GM21737 (cell line): ENCODE data around the gene WDTC1.

ENCODE experiments used
- ATAC-seq: cut with Tn5 transposase; IDR thresholded peaks from one replicate; pipeline ENCODE4 v1.9.1; 2021; ENCODE audit warnings: mild to moderate bottlenecking, moderate library complexity; ENCODE audit not compliant: unreplicated experiment

WDTC1 gene

GRCh38 chr1:27300341-27301051 lies 66.1 kb downstream of the WDTC1 start:
- no peak for ATAC-seq

DNA sequence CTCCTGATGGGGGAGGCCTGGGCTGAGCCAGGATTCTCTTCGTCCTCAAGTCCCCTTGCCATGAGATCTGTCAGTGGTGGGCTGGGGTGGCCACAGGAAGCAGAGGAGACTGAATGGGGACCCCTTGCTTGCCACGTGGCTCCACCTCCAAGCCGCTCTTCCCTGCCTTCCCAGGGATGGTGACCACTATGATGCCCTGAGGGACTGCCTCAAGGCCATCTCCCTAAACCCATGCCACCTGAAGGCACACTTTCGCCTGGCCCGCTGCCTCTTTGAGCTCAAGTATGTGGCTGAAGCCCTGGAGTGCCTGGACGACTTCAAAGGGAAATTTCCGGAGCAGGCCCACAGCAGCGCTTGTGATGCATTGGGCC lies 66.6 kb downstream of the WDTC1 start:
- ATAC-seq, result no peak

DNA sequence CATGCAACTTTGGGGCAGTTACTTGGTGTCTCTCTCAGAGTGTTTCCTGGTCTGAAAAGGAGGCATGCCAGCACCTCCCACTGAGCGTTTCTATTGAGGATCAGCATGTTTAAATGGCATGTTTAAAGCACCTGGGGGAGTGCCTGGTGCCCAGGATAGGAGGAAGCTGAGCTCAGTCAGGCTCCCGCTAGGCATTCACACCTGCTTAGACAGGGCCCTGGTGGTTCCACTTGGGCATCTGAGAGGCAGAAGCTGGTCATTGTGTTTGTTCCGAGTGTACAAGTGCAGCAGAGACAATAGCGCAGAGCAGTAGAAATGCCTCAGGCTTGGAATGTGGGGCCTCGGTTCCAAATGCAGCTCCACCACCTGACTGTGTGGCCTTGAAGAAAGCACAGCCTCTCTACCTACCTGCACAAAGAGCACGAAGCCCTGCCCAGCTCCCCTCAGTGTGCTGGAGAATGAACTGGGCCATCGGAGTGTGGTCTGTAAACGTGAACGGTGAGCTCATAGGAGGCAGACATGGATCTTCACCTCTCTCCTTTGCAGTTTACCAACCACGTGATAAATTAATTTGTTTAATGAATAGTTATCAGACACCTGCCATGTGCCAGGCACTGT lies 67.3 kb downstream of the WDTC1 start:
- ATAC-seq, result no peak

GRCh38 chr1:27302612-27303011 lies 68.2 kb downstream of the WDTC1 start:
- ATAC-seq, result no peak

DNA sequence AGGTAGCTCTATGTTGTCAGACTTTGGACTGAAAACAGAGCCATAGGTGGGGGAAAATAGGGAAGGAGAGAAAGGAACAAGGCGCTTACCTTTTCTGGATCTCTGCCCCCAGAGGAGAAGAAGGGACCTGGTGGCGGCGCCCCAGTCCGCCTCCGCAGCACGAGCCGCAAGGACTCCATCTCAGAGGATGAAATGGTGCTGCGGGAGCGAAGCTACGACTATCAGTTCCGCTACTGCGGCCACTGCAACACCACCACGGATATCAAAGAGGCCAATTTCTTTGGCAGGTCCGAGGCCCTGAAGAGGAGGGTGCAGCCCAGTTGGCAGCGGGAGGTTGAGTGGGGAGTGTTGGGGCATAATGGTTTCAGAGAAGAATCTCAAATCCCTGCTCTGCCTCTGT lies 69.1 kb downstream of the WDTC1 start:
- no peak for ATAC-seq

DNA sequence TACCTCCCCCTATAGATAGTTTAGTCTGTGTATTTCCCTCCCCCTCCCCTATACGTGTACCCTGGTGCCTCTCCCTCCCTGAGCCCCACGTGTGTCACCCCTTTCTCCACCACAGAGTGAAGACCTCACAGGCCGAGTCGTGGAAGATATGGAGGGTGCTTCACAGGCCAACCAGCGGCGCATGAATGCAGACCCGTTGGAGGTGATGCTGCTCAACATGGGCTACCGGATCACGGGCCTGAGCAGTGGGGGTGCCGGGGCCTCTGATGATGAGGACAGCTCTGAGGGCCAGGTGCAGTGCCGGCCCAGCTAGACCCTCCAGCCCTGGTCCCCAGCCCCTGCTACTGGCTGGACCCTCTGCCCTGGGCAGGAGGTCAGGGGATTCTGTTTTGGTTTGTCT lies 71.6 kb downstream of the WDTC1 start:
- no peak for ATAC-seq

DNA sequence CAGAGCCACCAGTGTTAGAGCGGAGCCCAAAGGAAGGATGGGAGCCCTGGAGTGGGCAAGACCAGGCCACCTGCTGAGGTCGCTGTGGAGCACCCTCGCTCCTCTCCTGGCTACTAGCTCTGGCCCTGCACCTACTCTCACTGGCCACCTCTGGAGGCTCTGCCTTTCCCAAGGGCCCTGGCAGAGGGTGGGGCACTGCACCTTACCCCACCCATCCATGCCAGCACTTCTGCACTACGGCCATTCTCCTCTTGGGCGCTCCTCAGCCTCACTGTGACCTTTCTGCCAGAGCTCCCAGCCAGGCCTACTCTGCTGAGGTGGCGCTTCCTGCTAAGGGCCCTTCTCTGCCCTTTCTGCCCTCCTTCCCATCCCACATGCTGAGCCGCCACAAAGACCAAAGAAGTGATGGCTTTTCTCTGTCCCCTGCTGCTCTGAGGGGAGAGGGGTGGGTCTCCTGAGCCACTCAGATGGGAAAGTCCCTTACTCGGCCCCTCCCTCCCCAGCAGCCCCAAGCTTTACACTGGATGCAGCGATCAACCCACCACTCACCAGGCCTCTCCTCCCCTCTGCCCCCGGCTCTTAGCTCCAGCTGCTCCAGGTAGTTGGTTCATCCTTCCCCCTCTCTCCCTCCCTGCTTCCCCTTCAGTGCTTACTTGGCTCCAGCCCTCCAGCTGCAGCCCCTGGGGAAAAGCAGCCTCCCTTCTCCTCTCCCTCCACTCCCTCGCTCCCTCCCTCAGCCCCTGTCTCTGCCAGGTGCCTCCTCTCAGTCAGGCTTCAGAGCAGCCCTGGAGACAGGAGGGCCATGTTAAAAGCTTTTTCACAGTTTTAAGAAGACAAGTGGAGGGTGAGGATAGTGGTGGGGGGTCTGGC lies 72.7 kb downstream of the WDTC1 start:
- no peak for ATAC-seq

DNA sequence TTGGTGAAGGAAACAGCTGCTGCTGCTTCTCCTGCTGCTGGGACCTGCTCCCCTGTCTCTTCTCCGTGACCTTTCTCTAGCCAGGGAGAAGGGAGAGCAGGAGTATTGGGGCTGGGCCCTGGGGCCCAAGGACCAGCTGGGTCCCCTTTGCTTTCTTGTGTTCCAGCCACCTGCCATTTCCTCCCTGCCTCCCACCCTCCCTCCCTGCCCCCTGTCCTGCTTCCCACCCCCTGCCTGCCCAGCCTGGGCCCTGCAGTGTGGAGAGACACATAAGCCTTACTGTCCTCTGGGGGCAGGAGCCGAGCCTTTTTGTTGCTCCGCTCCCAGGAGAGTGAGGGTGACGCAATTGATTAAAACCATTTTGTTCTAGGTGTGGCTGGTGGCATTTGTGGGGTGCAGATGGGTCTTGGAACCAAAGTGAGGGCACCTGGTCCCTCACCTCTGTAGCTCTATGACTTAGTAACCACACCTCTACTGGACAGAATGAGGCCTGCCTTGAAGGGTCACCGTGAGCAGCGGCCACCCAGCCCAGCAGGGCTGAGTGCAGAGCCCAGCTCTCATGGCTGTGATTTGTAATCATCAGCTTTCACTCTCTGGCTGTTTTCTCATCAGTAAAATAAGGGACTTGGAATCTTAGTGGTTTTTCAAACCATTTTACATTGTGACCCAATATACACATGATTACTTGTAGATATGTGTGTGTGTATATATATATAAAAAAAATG lies 73.6 kb downstream of the WDTC1 start:
- ATAC-seq, result no peak

DNA sequence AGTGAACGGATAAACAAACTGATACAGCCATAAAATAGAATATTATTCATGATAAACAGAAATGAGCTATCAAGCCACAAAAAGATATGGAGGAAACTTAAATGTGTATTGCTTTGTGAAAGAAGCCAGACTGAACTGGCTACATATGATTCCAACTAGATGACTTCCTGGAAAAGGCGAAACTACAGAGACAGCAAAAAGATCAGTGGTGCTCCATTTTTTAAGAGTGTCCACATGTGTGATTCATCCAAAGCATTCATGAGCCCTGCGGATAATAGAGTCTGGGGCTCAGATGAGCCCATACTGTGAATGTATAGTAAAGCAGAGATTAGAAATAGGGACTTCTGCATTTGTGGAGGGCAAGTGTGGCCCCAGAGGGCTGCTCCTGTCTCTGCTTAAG lies 79.7 kb downstream of the WDTC1 start:
- no peak for ATAC-seq

DNA sequence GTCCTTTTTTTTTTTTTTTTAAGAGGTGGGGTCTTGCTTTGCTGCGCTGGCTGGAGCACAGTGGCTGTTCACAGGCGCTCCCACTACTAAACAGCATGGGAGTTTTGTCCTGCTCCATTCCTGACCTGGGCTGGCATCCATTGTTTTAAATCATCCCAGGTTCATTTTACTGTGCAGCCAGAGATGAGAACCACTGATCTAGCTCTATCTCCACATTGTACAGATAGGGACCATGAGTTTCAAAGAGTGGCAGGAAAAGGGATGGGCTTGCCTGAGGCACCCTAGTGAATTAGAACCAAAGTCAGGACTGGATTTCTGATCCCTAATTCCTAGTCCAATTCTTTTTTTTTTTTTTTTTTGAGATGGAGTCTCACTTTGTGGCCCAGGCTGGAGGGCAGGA lies 80.3 kb downstream of the WDTC1 start:
- no peak for ATAC-seq

- no peak for ATAC-seq
Observed at GRCh38 chr1:27316860-27317259, 82.4 kb downstream of the WDTC1 start.

GRCh38 chr1:27318136-27318535 lies 83.7 kb downstream of the WDTC1 start:
- no peak for ATAC-seq

DNA sequence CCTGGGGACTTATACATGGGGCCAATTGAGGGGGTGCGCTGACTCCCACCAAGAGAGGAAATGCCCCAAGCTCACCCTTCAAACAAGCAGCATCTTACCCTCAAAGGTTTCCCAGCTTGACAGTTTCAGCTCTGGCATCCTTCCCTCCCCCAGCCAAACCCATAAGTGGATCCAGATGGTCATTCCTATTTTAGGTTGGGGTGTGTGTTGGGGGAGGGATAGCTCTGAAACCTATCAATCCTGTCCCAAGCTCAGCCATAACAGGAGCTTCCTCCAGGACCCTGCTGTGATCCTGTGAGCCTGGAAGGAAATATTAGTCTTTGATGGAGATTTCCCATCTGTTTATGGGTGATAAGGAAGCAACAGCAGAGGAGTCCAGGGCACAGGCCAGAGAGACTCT lies 84.2 kb downstream of the WDTC1 start:
- no peak for ATAC-seq

GRCh38 chr1:27321813-27322568 lies 87.6 kb downstream of the WDTC1 start, which contains the start of gene TMEM222:
TMEM222 (plus strand) TSS chr1:27322163; CDS start chr1:27322198, 35 bp downstream.
- ATAC-seq, result peak; percentile 89

GRCh38 chr1:27322569-27323240 lies 88.3 kb downstream of the WDTC1 start:
- no peak for ATAC-seq

DNA sequence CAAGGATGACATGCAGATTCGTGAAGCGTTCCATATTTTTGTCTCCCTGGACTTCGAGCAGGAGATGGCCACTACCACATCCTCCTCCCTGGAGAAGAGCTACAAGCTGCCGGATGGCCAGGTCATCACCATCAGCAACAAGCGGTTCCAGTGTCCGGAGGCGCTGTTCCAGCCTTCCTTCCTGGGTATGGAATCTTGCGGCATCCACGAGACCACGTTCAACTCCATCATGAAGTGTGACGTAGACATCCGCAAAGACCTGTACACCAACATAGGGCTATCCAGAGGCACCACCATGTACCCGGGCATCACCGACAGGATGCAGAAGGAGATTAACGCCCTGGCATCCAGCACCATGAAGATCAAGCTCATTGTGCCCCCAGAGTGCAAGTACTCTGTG lies 90.9 kb downstream of the WDTC1 start:
- no peak for ATAC-seq

- ATAC-seq, result no peak
Observed at GRCh38 chr1:27327964-27328363, 93.5 kb downstream of the WDTC1 start.

DNA sequence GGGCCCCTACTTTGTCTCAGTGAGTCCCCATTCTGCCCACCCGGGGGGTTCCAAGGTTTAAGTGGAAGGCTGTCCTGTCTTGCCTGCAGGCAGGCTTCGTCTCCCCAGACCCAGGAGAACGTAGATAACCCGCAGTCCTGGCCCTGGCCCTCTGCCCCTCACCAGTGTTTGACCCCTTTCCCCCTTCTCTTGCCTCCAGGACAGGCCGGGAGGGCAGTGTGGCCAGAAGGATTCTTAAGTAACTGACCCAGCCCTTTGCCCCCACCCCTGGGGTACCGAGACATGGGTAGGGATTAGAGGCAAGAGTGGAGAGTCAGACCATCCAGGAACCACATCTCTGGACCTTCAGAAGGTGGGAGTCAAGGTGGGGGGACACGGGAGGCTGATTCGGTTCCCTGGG lies 96.4 kb downstream of the WDTC1 start:
- ATAC-seq, result no peak

GRCh38 chr1:27331426-27331825 lies 97.0 kb downstream of the WDTC1 start:
- ATAC-seq, result no peak

DNA sequence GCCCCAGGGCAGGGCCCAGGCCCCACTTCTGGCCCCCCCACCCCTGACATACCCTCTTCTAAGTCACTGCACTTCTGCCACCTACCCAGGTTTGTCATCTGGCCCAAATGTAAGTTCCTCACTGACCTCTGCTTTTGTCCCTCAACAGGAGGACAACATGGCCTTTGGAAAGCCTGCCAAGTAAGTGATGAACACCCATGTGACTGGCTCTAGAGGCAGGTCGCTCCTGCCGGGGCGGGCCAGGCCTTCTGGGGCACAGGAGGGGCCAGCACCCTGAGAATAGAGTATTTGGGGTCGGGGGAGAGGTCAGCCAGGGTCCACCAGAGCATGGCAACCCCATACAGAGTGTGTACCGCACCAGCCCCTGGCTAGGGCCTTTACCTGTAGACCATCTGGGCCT lies 97.5 kb downstream of the WDTC1 start:
- ATAC-seq, result no peak
